IPS-18a (cell line): Measurements from ENCODE around the gene PLSCR5.

ENCODE experiments used
- H3K27ac ChIP-seq: one replicate; pipeline ENCODE4 v1.5.1; 2013; ENCODE audit warnings: low read length
- H3K27me3 ChIP-seq: one replicate; pipeline ENCODE4 v1.6.1; 2013; ENCODE audit warnings: mild to moderate bottlenecking, low read length; ENCODE audit not compliant: control insufficient read depth, insufficient read depth
- H3K36me3 ChIP-seq: one replicate; pipeline ENCODE4 v1.6.1; 2013; ENCODE audit warnings: low read depth, low read length; ENCODE audit not compliant: control insufficient read depth
- H3K4me1 ChIP-seq: one replicate; pipeline ENCODE4 v1.6.1; 2013; ENCODE audit warnings: low read depth, low read length; ENCODE audit not compliant: control insufficient read depth
- H3K4me3 ChIP-seq: one replicate; pipeline ENCODE4 v1.5.1; 2013; ENCODE audit warnings: low read length
- H3K9ac ChIP-seq: one replicate; pipeline ENCODE4 v1.6.1; 2013; ENCODE audit warnings: mild to moderate bottlenecking, low read length, moderate library complexity
- H3K9me3 ChIP-seq: one replicate; pipeline ENCODE4 v1.6.1; 2013; ENCODE audit warnings: low read depth, low read length; ENCODE audit not compliant: control insufficient read depth

PLSCR5 gene

GRCh38 chr3:146557745-146558144, 47.4 kb downstream of the PLSCR5 start:
- H3K27ac ChIP-seq, result no peak overlapping the region
- no peak overlapping the region for H3K9ac ChIP-seq
- no peaks in the 10 kb centered on the region for H3K36me3 ChIP-seq
- H3K27me3 ChIP-seq, result no peaks in the 10 kb centered on the region
- no peak overlapping the region for H3K4me3 ChIP-seq
- H3K9me3 ChIP-seq, result no peaks in the 10 kb centered on the region
- no peaks in the 10 kb centered on the region for H3K4me1 ChIP-seq

DNA sequence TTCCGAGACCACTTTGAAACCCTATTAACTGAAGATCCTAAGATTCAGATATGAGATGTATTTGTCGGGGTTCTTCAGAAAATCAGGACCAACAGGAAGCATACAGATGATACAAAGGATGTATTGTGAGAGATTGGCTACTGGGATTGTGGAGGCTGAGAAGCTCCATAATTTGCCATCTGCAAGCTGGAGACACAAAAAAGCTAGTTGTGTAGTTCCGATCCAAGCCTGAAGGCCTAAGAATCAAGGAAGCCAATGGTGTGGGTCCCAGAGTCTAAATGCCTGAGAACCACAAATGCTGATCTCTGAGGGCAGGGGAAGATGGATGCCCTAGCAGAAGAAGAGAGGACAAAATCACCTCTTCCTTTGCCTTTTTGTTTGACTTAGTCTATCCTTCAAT, 49.8 kb downstream of the PLSCR5 start:
- no peaks in the 10 kb centered on the region for H3K27me3 ChIP-seq
- no peaks in the 10 kb centered on the region for H3K9me3 ChIP-seq
- H3K4me3 ChIP-seq, result no peak overlapping the region
- H3K36me3 ChIP-seq, result no peaks in the 10 kb centered on the region
- no peak overlapping the region for H3K9ac ChIP-seq
- H3K27ac ChIP-seq, result no peak overlapping the region
- peaks cover 4% of the 10 kb centered on the region for H3K4me1 ChIP-seq

DNA sequence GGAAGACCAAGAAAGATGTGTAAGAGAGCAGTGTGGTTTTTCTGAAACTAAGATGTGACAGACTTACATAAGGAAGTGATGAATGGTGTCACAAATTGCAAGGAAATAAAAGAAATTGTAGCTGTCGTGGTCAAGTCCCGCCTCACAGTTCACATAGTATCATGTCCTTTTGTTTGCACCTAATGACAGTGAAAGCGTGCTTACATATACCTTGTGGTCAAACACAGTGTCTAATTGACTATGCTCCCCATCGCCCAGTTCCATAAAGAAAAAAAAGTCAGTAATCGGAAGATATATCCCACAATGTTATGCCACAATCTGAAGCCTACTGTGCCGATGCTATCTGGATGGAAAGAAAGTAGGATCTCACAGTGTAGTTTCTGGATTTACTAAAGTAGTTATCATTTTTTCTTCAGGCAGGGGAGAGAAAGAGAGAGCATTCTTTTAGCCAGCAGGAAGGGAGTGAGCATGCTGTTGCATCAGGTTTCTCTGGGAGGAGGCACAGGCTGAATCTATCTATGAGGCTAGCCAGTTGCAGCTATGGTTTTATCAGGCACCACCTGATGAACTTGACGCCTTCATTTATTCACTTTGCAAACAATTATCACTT, 50.9 kb downstream of the PLSCR5 start:
- Histone ChIP-seq H3K27me3 (no peaks in the 10 kb centered on the region), H3K9me3 (no peaks in the 10 kb centered on the region), H3K9ac (no peak overlapping the region), H3K4me3 (no peak overlapping the region), H3K27ac (no peak overlapping the region), H3K36me3 (no peaks in the 10 kb centered on the region), H3K4me1 (peaks cover 13% of the 10 kb centered on the region)

DNA sequence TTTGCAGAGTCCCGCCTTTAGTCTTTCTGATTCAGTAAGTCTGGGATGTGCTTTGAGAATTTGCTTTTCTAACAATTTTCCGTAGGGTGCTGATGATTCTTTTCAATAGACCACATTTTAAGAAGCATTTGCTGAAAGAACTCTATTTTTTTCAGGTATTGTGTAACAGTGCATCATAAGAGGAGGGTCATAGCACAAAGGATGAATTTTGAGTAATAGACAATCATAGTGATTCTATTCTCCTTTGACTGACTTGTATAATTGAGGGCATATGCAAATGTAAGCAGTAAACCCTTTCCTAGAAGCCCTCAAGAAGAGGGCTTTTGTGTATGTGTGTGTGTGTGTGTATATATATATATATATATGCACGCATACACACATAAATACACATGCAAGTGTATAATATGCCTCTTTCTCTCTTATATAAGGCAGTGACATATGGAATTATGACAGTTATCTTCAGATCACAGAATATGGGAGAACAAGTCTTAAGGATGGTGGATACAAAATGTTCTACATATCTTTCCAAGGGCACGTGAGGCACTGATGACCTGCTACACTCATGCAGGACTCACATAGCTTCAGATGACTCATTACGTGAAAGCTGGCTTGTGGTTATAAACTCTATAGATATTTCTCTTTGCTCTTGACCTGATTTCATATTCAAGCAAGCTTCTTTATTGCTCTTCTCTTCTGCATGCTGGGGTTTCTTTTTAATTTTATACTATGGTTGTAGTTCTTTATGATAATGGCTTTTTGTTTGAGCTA, 54.2 kb downstream of the PLSCR5 start:
- H3K27me3 ChIP-seq, result no peaks in the 10 kb centered on the region
- H3K4me3 ChIP-seq, result no peak overlapping the region
- H3K9me3 ChIP-seq, result no peaks in the 10 kb centered on the region
- H3K9ac ChIP-seq, result no peak overlapping the region
- H3K36me3 ChIP-seq, result no peaks in the 10 kb centered on the region
- H3K27ac ChIP-seq, result no peak overlapping the region
- peaks cover 13% of the 10 kb centered on the region for H3K4me1 ChIP-seq

GRCh38 chr3:146550070-146550615, 55.0 kb downstream of the PLSCR5 start:
- no peak overlapping the region for H3K27ac ChIP-seq
- no peak overlapping the region for H3K4me3 ChIP-seq
- H3K4me1 ChIP-seq, result peaks cover 13% of the 10 kb centered on the region
- H3K9ac ChIP-seq, result no peak overlapping the region
- no peaks in the 10 kb centered on the region for H3K27me3 ChIP-seq
- no peaks in the 10 kb centered on the region for H3K36me3 ChIP-seq
- H3K9me3 ChIP-seq, result no peaks in the 10 kb centered on the region

- no peaks in the 10 kb centered on the region for H3K9me3 ChIP-seq
- H3K27me3 ChIP-seq, result no peaks in the 10 kb centered on the region
- no peak overlapping the region for H3K4me3 ChIP-seq
- peaks cover 19% of the 10 kb centered on the region for H3K4me1 ChIP-seq
- H3K27ac ChIP-seq, result no peak overlapping the region
- H3K36me3 ChIP-seq, result no peaks in the 10 kb centered on the region
- no peak overlapping the region for H3K9ac ChIP-seq
These were observed 57.8 kb downstream of the PLSCR5 start for GRCh38 chr3:146547235-146547835.

DNA sequence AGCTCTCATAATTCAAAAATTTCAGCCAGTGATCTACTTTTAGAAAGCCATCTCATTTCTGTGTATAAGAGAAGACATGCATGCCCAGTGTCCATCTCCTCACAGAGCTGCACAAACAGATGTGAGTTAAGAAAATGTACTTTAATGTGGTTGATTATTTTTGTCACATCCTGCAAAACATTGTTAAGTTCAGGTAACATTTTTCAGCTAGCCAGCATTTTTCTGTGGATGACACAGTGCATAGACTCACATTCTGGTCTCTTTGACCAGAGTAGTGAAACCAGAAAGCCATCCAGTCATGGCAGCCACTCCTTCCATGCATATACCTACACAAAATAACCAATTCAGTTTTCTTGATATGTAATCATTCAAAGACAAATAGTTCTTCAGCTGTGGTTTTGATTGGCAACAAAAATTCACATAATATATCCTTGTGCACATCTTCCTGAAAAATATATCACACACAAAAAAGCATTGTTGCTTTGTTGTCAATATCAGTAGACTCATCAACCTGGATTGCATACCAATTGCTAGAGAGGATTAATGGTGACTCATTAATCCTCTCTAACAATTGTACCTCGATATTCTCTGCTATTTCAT, 58.7 kb downstream of the PLSCR5 start:
- Histone ChIP-seq H3K4me3 (no peak overlapping the region), H3K9ac (no peak overlapping the region), H3K4me1 (peaks cover 22% of the 10 kb centered on the region), H3K9me3 (no peaks in the 10 kb centered on the region), H3K36me3 (no peaks in the 10 kb centered on the region), H3K27ac (no peak overlapping the region), H3K27me3 (no peaks in the 10 kb centered on the region)

DNA sequence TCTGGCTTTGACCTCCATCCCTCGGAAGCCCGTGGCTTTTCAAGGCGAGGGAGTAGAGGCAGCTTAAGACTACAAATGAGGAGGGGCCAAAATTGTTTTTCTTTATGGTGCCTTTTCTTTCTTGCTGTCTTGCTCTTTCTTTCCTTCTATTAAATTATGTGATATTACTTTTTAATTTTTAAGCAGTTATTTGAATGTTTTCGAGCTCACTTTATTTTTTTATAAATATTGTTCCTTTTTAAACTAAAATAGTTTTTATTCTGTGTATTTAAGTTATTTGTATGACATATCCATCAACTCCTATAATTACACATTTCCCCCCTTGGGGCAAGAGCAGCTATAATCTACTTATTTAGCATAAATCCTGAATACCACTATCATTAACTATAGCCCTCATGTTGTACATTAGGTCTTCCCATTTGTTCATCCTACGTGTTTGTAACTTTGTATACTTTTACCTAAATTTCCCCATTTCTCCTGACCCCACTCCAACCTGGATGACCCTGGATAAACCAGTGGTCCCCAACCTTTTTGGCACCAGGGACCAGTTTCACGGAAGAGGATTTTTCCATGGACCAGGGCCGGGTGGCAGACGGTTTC, 60.1 kb downstream of the PLSCR5 start:
- H3K27ac ChIP-seq, result no peak overlapping the region
- H3K9me3 ChIP-seq, result no peaks in the 10 kb centered on the region
- H3K4me3 ChIP-seq, result peak overlapping the region; percentile 80
- H3K36me3 ChIP-seq, result peaks cover 3% of the 10 kb centered on the region
- no peaks in the 10 kb centered on the region for H3K27me3 ChIP-seq
- peak overlapping the region; percentile 76 for H3K9ac ChIP-seq
- H3K4me1 ChIP-seq, result peaks cover 15% of the 10 kb centered on the region

DNA sequence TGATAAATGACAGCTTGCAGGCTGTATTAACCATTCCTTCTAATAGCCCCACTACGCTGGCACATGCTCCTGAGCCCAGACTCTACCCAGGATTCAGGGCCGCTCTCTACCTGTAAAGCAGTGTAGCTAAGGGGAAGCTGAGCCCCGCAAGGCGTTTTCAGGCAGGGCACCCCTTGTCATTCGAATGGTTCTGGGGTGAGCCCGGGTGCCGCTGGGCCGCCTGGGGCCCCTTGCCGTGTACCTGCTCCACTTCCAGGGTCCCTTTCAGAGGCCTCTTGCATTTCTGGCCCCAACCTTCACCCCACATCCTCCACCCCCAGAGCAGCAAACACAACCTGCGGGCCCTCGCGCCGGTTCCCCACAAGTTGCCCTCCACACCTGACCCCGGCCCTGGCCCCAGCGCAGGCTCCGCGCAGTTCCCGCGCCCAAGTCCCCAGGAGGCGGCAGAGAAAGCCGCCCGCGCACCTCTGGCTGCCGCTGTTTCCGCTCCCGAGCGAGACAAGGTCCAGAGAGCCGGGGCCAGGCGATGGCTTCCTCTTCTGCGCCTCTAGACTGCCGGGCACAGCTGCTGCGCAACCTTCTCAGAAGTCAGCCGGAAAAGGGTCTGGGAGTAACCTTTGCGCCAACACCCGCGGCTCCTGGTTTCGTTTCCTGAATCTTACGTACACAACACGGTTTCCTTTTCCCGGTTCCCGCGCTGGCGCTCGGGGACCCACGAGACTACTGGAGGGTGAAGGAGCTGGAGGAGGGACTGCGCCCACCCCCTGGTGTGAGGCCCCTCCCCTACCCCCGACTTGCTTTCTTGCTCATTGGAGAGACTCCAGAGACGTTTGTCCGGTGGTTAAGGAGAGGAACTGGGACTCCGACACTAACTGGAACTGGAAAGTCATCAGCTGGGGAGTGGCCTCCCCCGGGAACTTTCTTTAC, 60.9 kb downstream of the PLSCR5 start, which contains the start of gene PLSCR1:
Gene PLSCR1, minus strand, starts transcription at position 606 of the 927 bp plus-strand sequence. CDS start 8,055 bp downstream, outside the sequence.
- Histone ChIP-seq H3K4me1 (peaks cover 9% of the 10 kb centered on the region), H3K36me3 (peaks cover 3% of the 10 kb centered on the region), H3K27ac (peak within 1 kb of the TSS; percentile 9), H3K9me3 (no peaks in the 10 kb centered on the region), H3K9ac (peak within 1 kb of the TSS; percentile 76), H3K4me3 (peak within 1 kb of the TSS; percentile 80), H3K27me3 (no peaks in the 10 kb centered on the region)

GRCh38 chr3:146543461-146544001, 61.6 kb downstream of the PLSCR5 start:
- Histone ChIP-seq H3K36me3 (peaks cover 3% of the 10 kb centered on the region), H3K4me3 (peak overlapping the region; percentile 80), H3K9me3 (no peaks in the 10 kb centered on the region), H3K27ac (no peak overlapping the region), H3K27me3 (no peaks in the 10 kb centered on the region), H3K9ac (peak overlapping the region; percentile 76), H3K4me1 (peaks cover 9% of the 10 kb centered on the region)
